BJ (cell line): Measurements from ENCODE around the gene WAC. TPM values are rescaled to one million over a fixed set of nuclear protein-coding genes. Genes with fewer than 3 reads are reported as not detected.
A peak's percentile ranks its signal among the peaks of the same experiment; 100 is the strongest.

ENCODE experiments used
- CTCF ChIA-PET: fragments of 350-600 bp; formaldehyde crosslinking; extraction: SDS; loops from one replicate; lab custom pipeline; 2021; ENCODE audit warnings: antibody characterized with exemption, inconsistent platforms; lab: Yijun Ruan, JAX
- POLR2A ChIA-PET: fragments of 300-600 bp; sonication (Branson Sonifier 250); formaldehyde crosslinking; extraction: SDS; loops from one replicate; lab custom pipeline; 2021; ENCODE audit warnings: antibody characterized with exemption; lab: Charles Lee
- DNase-seq: peaks from one replicate; pipeline ENCODE4 v3.0.0-alpha.2; 2011; ENCODE audit warnings: low read depth
- H3K27me3 ChIP-seq: 2 replicates; pipeline ENCODE4 v1.6.0; 2011; ENCODE audit warnings: low read length; ENCODE audit not compliant: control insufficient read depth, insufficient read depth
- H3K36me3 ChIP-seq: 2 replicates; pipeline ENCODE4 v1.5.1; 2011; ENCODE audit warnings: low read length; ENCODE audit not compliant: control insufficient read depth, insufficient read depth
- H3K4me3 ChIP-seq: 2 replicates; pipeline ENCODE4 v1.5.1; 2011; ENCODE audit warnings: low read depth, mild to moderate bottlenecking, control low read depth, low read length
- polyA plus RNA-seq: library from polyadenylated mRNA; depleted of rRNA; stranded (reverse); fragments of >200 nt; gene quantifications from 2 replicates; pipeline ENCODE4 v1.2.3, GENCODE V29; 2011
- TF ChIP-seq, protein P1 (sequence below): IDR thresholded peaks from 2 replicates; pipeline ENCODE4 v1.5.1; 2011; ENCODE audit warnings: low read depth, mild to moderate bottlenecking, control low read depth, inconsistent platforms, low read length, moderate library complexity; ENCODE audit not compliant: insufficient read depth

WAC gene
- polyA plus RNA-seq, 1 experiment: 47.7 TPM

DNA sequence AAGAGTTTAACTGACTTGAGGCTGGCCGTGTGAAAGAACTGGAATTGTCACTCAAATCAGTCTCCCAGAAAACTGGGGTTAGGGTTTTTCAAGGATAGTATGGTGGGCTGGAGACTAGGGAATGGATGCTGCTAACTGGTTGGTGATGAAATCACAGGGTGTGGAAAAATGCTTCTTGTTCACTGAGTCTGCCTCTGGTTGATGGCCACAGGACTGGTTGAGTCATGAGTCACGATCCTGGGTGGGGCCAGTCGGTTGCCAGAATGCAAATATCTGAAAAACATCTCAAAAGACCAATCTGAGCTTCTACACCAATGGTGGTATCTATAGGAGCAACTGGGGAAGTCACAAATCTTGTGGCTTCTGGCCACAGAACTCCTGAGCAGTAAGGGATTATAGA is 128.1 kb downstream of the WAC start:
- H3K4me3 ChIP-seq: no peak overlapping the region
- TF ChIP-seq, protein P1, sequence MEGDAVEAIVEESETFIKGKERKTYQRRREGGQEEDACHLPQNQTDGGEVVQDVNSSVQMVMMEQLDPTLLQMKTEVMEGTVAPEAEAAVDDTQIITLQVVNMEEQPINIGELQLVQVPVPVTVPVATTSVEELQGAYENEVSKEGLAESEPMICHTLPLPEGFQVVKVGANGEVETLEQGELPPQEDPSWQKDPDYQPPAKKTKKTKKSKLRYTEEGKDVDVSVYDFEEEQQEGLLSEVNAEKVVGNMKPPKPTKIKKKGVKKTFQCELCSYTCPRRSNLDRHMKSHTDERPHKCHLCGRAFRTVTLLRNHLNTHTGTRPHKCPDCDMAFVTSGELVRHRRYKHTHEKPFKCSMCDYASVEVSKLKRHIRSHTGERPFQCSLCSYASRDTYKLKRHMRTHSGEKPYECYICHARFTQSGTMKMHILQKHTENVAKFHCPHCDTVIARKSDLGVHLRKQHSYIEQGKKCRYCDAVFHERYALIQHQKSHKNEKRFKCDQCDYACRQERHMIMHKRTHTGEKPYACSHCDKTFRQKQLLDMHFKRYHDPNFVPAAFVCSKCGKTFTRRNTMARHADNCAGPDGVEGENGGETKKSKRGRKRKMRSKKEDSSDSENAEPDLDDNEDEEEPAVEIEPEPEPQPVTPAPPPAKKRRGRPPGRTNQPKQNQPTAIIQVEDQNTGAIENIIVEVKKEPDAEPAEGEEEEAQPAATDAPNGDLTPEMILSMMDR: no peak
- peak; percentile 51 for DNase-seq
- no peaks in the 10 kb centered on the region for H3K27me3 ChIP-seq
- H3K36me3 ChIP-seq: no peaks in the 10 kb centered on the region
- ChIA-PET POLR2A (interaction anchor here (0.5 kb wide), 1 partner anchor 332 kb away, joined by 3 read pairs; no protein-coding TSS in a partner anchor), CTCF (interaction anchor here (0.6 to 1.3 kb wide), 4 partner anchors 14 to 57 kb away, joined by 3 to 4 read pairs (median 4); partner anchors contain the start of gene BAMBI)

GRCh38 chr10:28663576-28664368 is 130.9 kb downstream of the WAC start:
- no peaks in the 10 kb centered on the region for H3K36me3 ChIP-seq
- ChIA-PET CTCF (interaction anchor here (0.6 to 4.0 kb wide), 45 partner anchors 9 to 785 kb away, joined by 3 to 52 read pairs (median 4); partner anchors contain the start of genes BAMBI and LYZL1), POLR2A (interaction anchor here (1.0 kb wide), 1 partner anchor 31 kb away, joined by 3 read pairs; no protein-coding TSS in a partner anchor)
- H3K27me3 ChIP-seq: peaks cover 10% of the 10 kb centered on the region
- TF ChIP-seq, protein P1: peak; percentile 99
- no peak overlapping the region for H3K4me3 ChIP-seq
- no peak for DNase-seq

GRCh38 chr10:28664369-28664740 is 131.4 kb downstream of the WAC start:
- Histone ChIP-seq H3K36me3 (no peaks in the 10 kb centered on the region), H3K4me3 (no peak overlapping the region), H3K27me3 (peaks cover 10% of the 10 kb centered on the region)
- ChIA-PET CTCF (interaction anchor here (0.6 to 4.0 kb wide), 43 partner anchors 9 to 784 kb away, joined by 3 to 52 read pairs (median 4); partner anchors contain the start of genes BAMBI and LYZL1), POLR2A (interaction anchor here (1.0 kb wide), 1 partner anchor 32 kb away, joined by 3 read pairs; no protein-coding TSS in a partner anchor)
- DNase-seq: no peak
- TF ChIP-seq, protein P1: no peak

DNA sequence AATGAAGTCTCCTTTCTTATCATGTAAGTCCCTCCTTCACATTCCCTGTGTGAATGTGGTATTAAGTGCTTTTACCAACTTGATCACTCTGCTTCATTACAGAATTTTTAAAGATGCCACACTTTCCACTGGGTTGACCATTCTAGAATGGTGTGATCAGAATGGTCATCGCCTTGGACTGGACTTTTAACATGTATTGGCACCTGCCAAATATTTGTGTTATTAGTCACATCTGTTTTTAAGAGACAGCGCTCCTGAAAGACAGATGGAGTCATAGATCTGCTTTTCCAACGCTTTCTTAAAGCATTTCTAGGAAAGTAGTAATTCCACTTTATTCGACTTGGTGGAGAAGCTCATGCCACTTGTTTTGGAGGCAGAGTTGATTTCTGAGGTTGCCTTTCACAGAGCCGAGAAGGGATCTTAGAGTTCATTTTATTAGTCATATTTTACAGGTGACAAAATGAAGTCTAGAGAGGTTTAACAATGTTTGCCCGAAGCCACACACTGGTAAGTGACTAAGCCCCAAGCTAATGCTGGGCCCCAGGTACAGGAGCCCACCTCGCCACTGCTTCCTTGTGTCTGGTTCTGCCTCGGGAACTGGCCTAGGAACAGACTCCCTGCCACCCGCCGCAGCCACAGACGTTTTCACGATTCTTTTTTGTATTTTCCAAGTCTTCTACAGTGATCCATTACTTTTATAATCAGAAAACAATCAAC is 134.0 kb downstream of the WAC start:
- no peak for DNase-seq
- ChIA-PET POLR2A (no interaction called here), CTCF (interaction anchor here (0.7 to 1.4 kb wide), 2 partner anchors 265 to 325 kb away, joined by 3 to 4 read pairs; no protein-coding TSS in a partner anchor)
- H3K27me3 ChIP-seq: peaks cover 16% of the 10 kb centered on the region
- H3K4me3 ChIP-seq: no peak overlapping the region
- TF ChIP-seq, protein P1: no peak
- H3K36me3 ChIP-seq: no peaks in the 10 kb centered on the region
